HK-2 (cell line): Measurements from ENCODE around the gene CCN6.
"Not testable (repeated sequence)": the region's sequence is repeated elsewhere in the genome, so short reads cannot be mapped to it uniquely, and the experiment has no call there.

Experiments
- DNase-seq: peaks from one replicate; pipeline ENCODE4 v3.0.0-alpha.2; 2018; ENCODE audit not compliant: unreplicated experiment

CCN6 gene

GRCh38 chr6:112049996-112050395, 3.9 kb upstream of the CCN6 start:
- no peak for DNase-seq

DNA sequence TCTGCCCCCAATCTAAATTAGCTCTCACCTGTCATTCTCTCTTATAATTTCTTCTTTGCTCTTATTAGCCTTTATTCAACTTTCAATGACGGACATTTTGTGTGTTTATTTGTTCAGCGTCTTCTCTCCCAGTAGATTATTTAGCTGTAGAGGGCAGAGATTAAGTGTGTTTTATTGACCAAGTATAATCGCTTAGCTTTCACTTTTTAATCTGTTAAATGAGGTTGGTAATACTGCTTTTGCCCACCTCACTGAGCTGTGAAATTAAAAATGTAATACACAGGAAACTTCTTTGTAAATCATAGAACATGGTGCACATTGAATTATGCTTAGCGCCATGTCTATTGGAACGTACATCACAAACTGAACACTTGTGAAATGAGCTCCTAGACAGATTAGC, 3.5 kb upstream of the CCN6 start:
- DNase-seq, result no peak

DNA sequence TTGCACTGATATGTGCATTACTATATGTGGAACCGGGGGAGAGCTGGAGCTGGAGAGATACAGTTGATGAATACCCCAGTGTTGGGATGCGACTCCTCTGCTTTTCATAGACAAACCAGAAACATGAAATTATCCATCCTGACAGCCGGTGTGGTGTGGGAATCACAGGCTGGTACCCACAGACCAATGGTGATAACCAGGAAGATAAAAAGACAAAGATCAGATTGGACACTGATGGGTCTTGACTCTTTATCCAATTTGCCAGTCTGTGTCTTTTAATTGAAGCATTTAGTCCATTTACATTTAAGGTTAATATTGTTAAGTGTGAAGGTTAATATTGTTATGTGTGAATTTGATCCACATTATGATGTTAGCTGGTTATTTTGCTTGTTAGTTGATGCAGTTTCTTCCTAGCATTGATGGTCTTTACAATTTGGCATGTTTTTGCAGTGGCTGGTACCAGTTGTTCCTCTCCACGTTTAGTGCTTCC, 2.6 kb upstream of the CCN6 start:
- not testable (repeated sequence) for DNase-seq

GRCh38 chr6:112054555-112055190, 769 bp downstream of the CCN6 start:
- DNase-seq, result no peak

- no peak for DNase-seq
Observed at GRCh38 chr6:112058243-112059032, 4.5 kb downstream of the CCN6 start.

GRCh38 chr6:112061605-112062004, 7.7 kb downstream of the CCN6 start:
- DNase-seq, result no peak

DNA sequence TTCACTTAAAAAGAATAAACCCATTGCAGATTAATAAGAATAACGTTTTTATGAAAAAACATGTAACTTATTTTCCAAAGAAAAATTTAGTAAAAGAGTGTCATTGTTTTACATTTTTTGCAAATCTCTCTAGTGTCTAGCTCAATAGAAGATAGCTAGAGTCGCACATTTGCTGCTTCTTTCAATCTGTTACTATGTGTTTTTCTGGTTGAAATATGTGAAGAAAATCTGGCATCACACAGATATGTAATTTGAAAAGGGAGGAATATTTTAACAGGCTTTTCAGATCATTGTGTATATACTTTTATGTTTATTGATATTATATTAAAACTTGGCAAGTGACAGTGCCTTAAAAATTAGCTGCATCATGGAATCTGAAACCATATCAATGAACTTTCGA, 9.1 kb downstream of the CCN6 start:
- no peak for DNase-seq

DNA sequence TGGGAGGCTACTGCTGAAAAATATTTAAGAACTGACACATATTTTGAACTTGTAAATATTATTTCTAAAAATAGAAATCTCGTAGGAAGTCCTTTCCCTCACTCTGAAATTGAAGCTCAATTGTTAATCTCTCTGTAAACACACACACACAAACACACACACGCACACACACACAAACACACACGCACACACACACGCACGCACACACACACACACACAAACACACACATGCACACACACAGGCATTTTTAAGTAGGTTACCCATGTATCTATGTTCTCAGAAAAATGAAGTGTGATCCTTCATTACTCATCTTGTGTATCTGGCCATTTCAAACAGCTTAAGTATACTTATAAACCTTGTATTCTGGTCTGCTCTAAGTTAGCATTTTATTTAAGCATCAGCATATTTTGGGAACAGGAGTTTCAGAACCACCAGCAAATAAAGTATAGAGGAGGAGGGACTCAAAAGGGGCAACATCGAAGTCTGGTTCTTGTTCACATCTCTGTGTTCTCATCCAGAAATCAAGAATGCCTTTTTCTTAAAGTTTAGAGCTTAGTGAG, 11.6 kb downstream of the CCN6 start:
- DNase-seq, result no peak

DNA sequence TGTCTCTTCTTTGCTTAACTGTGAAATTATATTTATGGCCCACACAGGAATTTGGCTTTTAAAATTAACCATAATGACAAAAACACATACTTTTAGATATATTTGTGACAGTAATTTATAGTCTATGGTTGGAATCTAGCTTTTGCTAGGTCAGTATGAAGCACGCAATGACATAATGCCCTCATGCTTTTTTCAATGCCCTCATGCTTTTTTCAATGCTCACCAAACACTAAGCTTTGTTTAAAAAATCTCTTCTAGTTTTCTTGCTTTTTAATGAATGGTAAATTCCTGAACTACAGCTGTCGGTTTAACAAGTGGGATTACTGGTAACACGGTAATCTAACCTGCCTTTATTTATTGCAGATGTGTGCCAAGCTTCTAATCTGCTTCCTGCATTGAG, 12.7 kb downstream of the CCN6 start:
- DNase-seq, result no peak

- no peak for DNase-seq
Observed at GRCh38 chr6:112081569-112081968, 27.7 kb downstream of the CCN6 start.

DNA sequence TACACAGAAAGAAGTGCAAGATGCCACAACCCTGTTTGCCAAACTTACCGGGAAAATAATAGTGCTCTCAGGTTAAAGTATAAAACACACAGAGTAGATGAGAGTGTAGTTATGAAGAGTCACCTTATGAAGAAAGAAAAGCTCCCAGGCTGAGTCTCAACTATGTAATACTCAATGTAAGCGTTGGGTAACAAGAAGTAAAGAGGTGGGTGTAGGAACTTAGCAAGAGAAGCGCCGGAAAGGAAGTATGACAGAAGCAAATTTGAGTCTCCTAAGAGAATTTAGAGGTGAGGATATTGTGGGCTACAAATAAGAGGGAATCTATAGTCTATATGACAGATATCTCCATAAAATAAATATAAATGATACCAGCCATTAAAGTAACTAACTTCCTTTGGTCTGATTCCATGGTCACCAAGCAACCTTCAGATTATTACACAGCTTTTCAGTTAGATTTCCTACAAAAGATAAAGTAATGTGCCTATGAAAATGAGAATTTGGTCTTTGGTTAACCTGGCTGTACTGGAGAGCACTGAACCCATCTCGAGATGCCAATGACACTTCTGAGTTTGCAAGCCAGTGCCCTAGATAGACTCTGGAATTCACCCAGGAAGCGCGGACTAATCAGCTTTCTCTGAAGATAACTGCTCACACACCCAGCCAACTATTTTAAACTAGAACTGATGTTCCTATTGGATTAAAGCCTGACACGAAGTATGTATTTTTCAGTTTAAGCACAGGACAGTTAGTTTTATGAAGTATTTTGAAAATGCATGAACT, 31.6 kb downstream of the CCN6 start:
- no peak for DNase-seq

- no peak for DNase-seq
Observed at GRCh38 chr6:112086744-112087135, 32.8 kb downstream of the CCN6 start.

DNA sequence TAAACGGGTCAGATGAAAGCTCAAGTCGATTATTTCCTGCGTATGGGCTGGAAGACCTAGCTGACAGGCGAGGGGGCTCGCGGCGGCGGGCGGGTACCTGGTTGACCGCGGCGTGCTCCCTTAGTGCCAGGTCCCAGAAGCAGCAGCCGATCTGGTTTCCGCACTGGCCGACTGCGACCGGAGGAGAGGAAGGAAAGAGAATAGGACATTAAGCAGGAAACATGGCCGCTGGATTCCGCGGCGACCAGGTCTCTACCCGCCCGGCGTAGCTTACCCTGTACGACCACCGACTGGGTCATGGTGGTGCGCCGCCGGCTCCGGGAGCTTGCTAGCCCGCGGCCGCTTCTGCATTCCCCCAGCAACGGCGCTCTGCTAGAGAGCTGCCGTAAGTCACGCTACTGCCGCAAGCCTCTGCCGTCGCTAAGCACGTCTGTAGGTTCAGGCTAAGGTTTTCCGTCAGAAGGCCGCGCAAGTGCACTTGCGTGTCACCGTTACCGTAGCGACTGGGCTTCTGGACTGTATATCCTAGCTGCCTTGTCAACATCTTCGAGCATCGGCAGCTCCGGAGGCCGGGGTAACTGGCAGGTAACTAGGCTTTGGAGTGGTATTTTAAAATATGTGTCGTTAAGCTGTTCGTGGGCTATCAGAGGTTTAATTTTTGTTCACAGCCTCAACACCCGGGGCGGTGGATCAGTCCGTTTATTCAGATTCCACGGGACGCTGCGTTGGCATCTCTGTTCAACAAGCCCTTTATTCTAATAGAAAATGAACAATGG, 33.4 kb downstream of the CCN6 start, which contains the start of the genes FAM229B and TUBE1:
Gene FAM229B, plus strand, starts transcription at position 456 of the 776 bp plus-strand sequence. CDS start 11,693 bp downstream, outside the sequence.
Gene TUBE1, minus strand, starts transcription at position 347 of the 776 bp plus-strand sequence. Its CDS starts 48 bp downstream, at position 299.
- peak; percentile 88 for DNase-seq

DNA sequence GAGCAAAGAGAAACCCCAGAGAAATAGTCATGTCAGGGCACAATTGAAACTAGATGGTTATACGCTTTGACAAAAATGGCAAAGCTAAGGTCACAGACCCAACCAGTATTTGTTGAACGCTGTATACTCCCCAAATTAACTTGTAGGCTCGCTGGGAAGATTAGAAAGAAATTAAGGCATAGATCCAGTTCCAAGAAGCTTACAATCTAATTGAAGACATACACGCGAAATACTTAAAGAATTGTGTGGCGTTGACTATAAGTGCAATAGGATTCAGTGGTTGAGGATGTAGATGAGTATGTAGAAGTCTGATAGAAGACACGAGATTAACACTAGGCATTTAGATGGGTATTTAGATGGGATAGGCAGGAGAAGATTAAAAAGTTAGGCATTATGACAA, 34.0 kb downstream of the CCN6 start:
- no peak for DNase-seq

DNA sequence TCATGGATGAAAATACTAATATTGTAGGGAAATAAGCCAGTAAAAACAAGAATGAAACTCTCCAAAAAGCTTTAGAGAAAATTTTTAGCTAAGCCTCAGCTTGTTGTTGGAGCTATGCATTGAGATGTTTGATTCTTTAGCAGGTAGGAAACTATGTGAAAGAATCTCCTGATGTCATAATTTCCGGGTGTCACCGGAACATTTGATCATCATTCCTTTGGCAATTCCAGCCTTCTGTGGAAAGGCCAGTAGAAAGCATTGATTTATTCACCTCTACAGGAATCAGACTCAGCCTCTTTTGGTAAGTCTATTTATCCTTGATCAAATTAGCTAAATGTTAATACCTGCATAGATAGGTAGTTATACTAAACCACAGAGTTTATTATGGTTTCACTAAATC, 43.0 kb downstream of the CCN6 start:
- no peak for DNase-seq

DNA sequence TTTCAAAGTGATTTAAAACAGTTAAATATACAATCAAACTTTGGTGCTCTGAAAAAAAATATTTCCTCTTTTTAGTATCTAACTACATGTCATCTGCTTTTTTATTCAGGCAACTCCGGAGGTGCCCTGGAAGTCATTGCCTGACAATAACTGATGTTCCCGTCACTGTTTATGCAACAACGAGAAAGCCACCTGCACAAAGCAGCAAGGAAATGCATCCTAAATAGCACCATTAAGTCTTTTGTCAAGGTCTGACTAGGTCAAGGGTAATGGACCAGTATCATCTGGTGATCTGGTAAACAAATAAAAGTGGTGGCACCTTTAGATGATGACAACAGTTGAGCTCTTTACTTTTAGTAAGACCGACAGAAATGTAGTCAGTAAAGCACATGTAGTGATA, 46.7 kb downstream of the CCN6 start:
- no peak for DNase-seq

DNA sequence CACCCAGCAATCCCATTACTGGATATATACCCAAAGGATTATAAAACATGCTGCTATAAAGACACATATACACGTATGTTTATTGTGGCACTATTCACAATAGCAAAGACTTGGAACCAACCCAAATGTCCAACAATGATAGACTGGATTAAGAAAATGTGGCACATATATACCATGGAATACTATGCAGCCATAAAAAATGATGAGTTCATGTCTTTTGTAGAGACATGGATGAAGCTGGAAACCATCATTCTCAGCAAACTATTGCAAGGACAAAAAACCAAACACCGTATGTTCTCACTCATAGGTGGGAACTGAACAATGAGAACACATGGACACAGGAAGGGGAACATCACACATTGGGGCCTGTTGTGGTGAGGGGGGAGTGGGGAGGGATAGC, 52.1 kb downstream of the CCN6 start:
- not testable (repeated sequence) for DNase-seq

DNA sequence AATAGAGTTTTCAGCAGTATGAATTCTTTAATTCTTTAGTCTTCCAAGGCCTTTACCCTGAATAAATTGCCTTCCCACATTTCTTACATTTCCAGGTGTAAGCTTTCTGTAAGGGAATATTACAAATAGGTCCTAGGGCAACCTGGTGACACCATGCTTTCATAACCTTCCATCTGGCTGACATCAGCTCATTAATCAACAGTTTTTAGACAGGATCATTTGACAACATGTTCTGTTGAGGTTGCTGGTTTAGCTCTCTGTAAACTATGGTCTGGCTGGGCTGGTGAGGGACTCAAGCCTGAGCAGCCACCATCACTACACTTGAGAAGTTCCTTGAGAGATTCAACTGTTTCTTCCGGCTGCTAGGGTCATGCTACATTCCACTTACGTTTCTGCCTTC, 52.7 kb downstream of the CCN6 start:
- DNase-seq, result no peak

DNA sequence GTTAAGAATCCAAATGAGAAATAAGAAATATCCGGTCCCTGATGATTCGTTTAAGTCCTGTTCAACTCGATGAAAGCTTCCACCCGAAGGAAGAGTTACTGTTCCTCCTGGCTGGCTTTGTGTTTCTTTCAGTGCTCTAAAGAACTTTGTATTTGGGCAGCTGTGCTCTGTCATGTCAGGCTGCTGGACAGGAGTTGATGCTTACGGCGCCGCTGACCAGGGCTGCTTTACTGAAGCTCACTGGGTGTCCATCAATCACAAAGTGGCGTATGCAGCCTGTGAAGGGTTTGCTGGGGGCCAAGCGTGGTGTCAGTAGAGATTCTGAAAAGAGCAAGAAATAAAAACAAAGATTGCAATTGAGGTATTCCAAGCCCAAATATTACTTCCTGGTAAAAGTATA, 55.4 kb downstream of the CCN6 start:
- no peak for DNase-seq

DNA sequence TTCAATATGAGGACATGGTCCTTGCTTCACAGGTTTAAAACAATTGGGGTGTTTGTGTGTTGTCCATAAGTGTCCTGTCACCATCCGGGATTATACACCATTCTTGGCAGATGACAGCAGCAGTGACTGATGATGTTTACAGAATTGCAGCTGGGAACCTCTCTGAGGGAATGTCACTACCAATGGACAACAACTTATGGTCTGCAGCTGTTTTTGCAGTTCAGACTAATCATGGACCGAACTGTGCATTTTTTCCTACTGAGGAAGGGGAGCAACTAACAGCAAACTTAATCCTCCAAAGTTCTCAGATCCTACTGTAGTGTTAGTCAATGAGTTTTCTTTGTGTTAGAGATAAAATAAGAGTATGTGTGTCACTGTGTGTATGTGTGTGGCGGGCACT, 59.5 kb downstream of the CCN6 start:
- DNase-seq, result no peak

DNA sequence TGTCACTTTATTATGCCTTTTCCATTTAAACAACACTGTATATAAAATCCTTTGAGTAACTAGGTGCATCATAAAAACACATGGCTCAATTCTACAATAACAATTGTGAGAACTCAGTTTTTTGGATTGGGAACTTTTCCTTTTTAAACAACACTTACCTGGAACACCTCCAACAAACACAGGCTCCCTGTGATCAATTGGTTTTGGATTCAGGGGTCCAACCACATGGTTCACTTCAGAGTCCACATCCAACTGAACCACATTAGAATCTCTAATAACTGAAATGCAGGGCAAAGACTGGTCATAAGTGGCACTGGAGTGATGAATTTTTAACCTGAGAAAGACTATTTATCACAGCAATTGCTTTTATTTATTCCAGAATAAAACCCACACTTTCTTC, 60.0 kb downstream of the CCN6 start:
- no peak for DNase-seq
